ENCODE data around the gene DDIT3.

DDIT3 gene

GRCh38 chr12:57548488-57548887, 28.2 kb upstream of the DDIT3 start:
- H3K4me3 ChIP-seq (ENCODE audit: low read depth, low read length) = no peak overlapping the region
- DNase-seq (ENCODE audit: low read depth) = no peak

- H3K4me3 ChIP-seq (ENCODE audit: low read depth, low read length) = no peak overlapping the region
- no peak for DNase-seq (ENCODE audit: low read depth)
These were observed 27.6 kb upstream of the DDIT3 start for GRCh38 chr12:57548013-57548315.

- peak overlapping the region; percentile 93 for H3K4me3 ChIP-seq (ENCODE audit: low read depth, low read length)
- DNase-seq (ENCODE audit: low read depth) = no peak
These were observed 27.1 kb upstream of the DDIT3 start for GRCh38 chr12:57547288-57548012.

GRCh38 chr12:57546438-57547287, 26.3 kb upstream of the DDIT3 start, which contains the start of gene DCTN2:
Gene DCTN2, minus strand, starts transcription at chr12:57547192. Its CDS starts 129 bp downstream, at chr12:57547063.
- peak within 1 kb of the TSS; percentile 93 for H3K4me3 ChIP-seq (ENCODE audit: low read depth, low read length)
- DNase-seq (ENCODE audit: low read depth) = peak; percentile 89

- no peak for DNase-seq (ENCODE audit: low read depth)
- H3K4me3 ChIP-seq (ENCODE audit: low read depth, low read length) = peak overlapping the region; percentile 93
These were observed 25.6 kb upstream of the DDIT3 start for GRCh38 chr12:57545809-57546437.

- no peak for DNase-seq (ENCODE audit: low read depth)
These were observed 23.3 kb upstream of the DDIT3 start for GRCh38 chr12:57543581-57543980.

GRCh38 chr12:57541717-57542116, 21.4 kb upstream of the DDIT3 start:
- no peak overlapping the region for H3K4me3 ChIP-seq (ENCODE audit: low read depth, low read length)
- no peak for DNase-seq (ENCODE audit: low read depth)

More at GRCh38 chr12:57543581-57543980, 23.3 kb upstream of the DDIT3 start:
- no peak overlapping the region for H3K4me3 ChIP-seq (ENCODE audit: low read depth, low read length)

- DNase-seq (ENCODE audit: low read depth) = no peak
- H3K4me3 ChIP-seq (ENCODE audit: low read depth, low read length) = no peak overlapping the region
These were observed 20.7 kb upstream of the DDIT3 start for GRCh38 chr12:57541001-57541400.

GRCh38 chr12:57539134-57539768, 18.9 kb upstream of the DDIT3 start:
- no peak for DNase-seq (ENCODE audit: low read depth)
- H3K4me3 ChIP-seq (ENCODE audit: low read depth, low read length) = no peak overlapping the region

- DNase-seq (ENCODE audit: low read depth) = no peak
- H3K4me3 ChIP-seq (ENCODE audit: low read depth, low read length) = no peak overlapping the region
These were observed 16.3 kb upstream of the DDIT3 start for GRCh38 chr12:57536597-57536942.

GRCh38 chr12:57535764-57536596, 15.7 kb upstream of the DDIT3 start:
- no peak overlapping the region for H3K4me3 ChIP-seq (ENCODE audit: low read depth, low read length)
- DNase-seq (ENCODE audit: low read depth) = no peak

GRCh38 chr12:57534991-57535543, 14.8 kb upstream of the DDIT3 start:
- H3K4me3 ChIP-seq (ENCODE audit: low read depth, low read length) = no peak overlapping the region
- no peak for DNase-seq (ENCODE audit: low read depth)

- H3K4me3 ChIP-seq (ENCODE audit: low read depth, low read length) = no peak overlapping the region
- no peak for DNase-seq (ENCODE audit: low read depth)
These were observed 13.9 kb upstream of the DDIT3 start for GRCh38 chr12:57534250-57534649.

GRCh38 chr12:57533108-57533507, 12.8 kb upstream of the DDIT3 start:
- no peak overlapping the region for H3K4me3 ChIP-seq (ENCODE audit: low read depth, low read length)
- no peak for DNase-seq (ENCODE audit: low read depth)

- no peak overlapping the region for H3K4me3 ChIP-seq (ENCODE audit: low read depth, low read length)
- no peak for DNase-seq (ENCODE audit: low read depth)
These were observed 11.5 kb upstream of the DDIT3 start for GRCh38 chr12:57531836-57532235.

GRCh38 chr12:57530396-57531142, 10.3 kb upstream of the DDIT3 start:
- no peak for DNase-seq (ENCODE audit: low read depth)
- H3K4me3 ChIP-seq (ENCODE audit: low read depth, low read length) = no peak overlapping the region

- no peak for DNase-seq (ENCODE audit: low read depth)
- H3K4me3 ChIP-seq (ENCODE audit: low read depth, low read length) = no peak overlapping the region
These were observed 9.5 kb upstream of the DDIT3 start for GRCh38 chr12:57529831-57530230.

GRCh38 chr12:57528831-57529555, 8.7 kb upstream of the DDIT3 start:
- no peak for DNase-seq (ENCODE audit: low read depth)

More at GRCh38 chr12:57528831-57529555, 8.7 kb upstream of the DDIT3 start:
- H3K4me3 ChIP-seq (ENCODE audit: low read depth, low read length) = no peak overlapping the region

All from skeletal muscle cell (primary cell).